ENCODE data around the gene EEF1E1.
A peak's percentile ranks its signal among the peaks of the same experiment; 100 is the strongest.
"Not testable (repeated sequence)": the region's sequence is repeated elsewhere in the genome, so short reads cannot be mapped to it uniquely, and the experiment has no call there.

EEF1E1 gene

DNA sequence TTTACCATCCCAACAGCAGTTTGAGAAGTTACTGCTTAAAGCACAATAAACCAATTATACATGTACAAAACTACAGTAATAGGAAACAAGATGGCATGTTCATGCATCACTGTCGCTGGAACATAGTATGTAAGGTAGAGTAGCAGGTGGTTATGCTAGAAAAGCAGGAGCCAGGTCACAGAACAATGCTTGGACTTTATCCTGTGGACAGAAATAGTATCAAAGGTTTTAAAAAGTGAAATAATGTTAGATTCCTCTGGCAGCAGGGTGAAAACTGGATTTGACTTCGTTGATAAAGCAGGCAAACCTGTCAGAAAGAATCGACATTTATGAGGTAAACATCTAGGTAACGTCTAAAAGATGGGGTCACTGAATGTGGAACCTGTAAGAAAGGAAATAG, 40.6 kb downstream of the EEF1E1 start:
- DNase-seq, result no peak

DNA sequence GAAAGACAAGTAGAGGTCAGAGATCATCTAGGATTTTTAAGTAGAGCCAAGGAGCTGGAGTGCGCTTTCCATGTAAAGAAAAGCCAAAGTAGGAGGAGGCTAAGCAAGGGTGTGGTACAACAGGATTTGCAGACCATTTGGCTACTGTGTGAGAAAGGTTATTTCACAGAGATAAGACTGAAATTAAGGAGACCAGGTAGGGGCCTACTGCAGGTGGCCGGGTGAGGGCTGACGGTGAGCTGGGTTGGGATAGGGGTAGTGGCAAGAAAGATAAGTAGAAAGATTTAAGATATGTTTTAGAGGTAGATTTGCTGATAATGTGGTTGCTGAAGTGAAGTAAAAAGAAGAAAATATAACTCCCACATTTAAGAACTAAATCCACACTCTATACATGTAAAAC, 42.0 kb downstream of the EEF1E1 start:
- DNase-seq, result no peak

DNA sequence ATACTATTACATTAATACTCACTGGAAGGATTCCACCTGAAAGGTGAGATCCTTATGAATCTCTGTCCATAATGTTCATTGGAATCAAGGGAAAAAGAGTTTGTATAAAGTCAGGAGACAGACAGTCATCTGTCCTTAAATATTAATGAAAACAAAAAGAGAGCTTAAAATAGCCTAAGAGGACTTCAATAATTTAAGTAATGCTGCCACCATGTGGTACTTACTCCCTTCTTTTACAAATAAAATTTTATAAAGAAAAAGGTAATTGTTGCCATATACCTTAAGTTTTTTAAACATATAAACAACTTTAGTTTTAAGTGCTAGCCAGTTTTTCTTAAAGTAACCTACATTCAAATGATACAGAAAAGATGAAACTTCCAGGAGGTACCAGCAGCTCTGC, 43.2 kb downstream of the EEF1E1 start:
- peak in 1 of 2 donors; percentile 38 for DNase-seq

DNA sequence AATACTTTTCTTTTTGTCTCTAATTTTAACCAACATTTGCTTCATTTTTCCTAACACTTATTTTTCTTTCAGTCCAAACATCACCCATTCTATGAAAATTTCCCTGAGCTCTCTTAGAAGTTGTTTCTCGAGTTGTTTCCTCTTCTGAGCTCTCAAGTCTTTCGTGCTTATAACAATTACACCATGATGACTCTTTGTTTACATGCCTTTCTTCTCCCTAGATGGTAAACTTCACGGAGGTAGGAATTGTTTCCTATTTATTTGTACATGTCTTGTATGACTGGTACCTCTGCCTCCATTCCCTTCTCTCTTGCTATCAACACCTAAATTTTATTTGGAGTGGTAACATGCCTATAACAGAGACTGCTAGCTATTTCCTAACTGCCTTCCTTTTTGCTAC, 44.6 kb downstream of the EEF1E1 start:
- no peak for DNase-seq

DNA sequence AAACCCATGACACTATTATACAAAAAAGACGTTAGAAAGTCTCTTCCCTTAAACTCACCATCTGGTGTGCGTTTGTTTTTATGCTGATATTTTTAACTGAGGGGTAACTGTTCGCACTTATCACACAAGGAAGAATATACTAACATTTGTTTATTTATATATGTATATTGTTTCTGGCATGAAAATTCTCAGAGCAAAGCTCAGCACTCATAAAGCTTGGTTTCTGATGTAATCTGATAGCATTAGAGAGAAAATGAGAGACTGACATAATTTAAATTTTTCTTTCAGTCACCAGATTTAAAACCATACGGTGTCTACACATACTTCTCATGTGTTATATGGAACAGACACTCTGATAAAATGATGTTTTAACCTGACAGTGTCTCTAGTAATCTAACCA, 45.1 kb downstream of the EEF1E1 start:
- no peak for DNase-seq

DNA sequence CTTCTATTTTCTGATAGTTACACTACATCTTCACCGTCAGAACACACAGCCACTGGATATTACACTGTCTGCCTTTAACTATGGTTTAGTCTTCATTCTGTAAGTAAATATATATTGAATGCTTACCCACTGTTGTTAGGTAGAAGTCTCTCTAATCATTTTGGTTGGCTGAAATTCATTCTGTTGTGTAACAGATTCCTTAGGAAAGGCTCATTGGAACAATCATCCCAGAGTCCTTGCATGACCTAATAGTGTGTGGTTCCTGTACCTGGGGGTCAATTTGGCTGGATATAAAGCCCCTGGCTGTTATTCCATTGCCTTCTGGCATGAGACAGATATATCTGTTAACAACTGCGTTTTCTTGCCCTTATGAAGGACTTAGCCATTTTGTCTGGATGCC, 48.1 kb downstream of the EEF1E1 start:
- DNase-seq, result no peak

DNA sequence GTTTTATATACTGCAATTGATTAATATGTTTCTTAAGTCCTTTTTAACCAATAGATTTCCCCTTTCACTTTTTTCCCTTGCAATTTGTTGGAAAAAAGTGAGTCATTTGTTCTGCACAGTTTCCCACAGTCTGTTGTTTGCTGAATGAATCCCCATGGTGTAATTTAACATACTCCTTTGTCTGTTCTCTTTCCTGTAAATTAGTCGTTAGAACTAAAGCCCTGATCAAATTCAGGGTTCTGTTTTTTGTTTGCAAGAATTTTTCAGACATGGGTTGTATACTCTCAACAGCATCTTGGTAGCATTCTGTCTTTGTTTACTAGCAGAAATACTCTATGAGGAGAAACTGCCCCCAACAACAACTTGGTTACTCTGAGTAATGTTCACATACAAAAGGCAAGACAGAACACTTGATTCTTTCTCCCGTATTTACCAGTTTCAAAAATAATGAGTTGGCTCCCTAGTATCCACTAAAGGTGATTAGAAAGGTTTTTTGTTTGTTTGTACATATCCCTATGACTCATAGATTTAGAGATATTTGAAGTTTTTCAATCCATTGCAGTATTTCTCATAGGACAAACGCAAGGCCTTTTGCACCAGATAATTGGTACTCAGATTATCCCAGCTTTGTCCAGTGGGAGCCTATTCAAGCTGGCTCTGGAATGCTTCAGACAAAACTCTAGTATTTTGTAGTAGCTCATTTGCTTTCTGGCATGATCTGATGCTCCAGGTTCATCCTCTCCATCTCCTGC, 54.6 kb downstream of the EEF1E1 start:
- no peak for DNase-seq

DNA sequence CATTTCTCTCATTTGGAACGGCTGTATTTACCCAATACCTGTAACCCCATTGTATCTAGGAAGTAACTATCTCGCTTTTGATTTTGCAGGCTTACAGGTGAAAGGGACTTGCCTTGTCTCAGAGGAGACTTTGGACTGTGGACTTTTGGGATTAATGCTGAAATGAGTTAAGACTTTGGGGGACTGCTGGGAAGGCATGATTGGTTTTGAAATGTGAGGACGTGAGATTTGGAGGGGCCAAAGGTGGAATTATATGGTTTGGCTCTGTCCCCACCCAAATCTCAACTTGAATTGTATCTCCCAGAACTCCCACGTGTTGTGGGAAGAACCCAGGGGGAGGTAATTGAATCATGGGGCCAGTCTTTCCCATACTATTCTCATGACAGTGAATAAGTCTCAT, 56.6 kb downstream of the EEF1E1 start:
- DNase-seq, result not testable (repeated sequence)

DNA sequence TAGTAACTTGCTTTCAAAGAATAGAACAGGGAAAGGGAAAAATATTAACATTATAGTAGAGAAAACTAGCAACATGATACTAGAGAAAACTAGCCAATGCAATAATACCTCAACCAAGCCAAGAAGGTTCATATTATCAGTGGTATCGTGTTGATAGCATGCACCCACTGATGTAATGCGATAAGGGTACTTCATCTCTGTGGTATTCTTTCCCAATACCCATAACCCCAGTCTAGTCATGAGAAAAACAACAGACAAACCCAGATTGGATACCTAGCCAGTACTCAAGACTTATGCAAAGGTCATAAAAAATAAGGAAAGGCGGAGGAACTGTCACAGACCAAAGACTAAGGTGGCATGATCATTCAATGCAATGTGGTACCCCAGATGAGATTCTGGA, 59.1 kb downstream of the EEF1E1 start:
- no peak for DNase-seq

DNA sequence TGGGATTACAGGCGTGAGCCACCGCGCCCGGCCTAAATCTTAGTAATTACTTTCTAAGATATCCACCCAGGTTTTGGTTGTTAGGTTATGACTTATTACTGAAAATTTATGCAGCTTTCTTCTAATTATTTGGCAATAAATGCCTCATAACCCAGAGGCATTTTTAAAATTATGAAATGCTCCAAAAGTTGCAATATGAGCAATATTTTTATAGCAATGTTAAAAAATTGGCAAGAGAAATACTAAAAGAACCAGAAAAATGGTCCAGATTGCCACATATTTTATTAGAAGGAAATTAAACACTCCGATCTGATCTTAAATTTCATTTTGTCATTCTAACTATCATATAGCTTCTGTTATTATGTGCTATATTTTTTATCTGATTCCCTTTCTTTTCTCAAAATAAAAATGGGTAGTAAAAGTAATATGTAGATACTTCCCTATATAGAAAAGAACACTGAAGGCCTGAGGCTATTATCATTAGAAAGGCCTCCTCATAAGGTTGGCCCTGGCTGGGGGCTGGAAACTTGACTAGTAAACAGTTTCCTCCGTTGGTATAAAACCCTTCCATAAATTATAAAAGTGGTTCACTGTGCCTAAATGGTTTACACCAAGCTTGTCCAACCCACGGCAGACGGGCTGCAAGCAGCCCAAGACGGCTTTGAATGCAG, 60.3 kb downstream of the EEF1E1 start:
- peak; percentile 1 to 38 for DNase-seq

DNA sequence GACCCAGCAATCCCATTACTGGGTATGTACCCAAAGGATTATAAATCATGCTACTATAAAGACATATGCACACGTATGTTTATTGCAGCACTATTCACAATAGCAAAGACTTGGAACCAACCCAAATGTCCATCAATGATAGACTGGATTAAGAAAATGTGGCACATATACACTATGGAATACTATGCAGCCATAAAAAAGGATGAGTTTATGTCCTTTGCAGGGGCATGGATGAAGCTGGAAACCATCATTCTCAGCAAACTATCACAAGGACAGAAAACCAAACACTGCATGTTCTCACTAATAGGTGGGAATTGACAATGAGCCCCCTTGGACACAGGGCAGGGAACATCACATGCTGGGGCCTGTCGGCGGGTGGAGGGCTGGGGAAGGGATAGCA, 68.2 kb downstream of the EEF1E1 start:
- DNase-seq, result not testable (repeated sequence)

DNA sequence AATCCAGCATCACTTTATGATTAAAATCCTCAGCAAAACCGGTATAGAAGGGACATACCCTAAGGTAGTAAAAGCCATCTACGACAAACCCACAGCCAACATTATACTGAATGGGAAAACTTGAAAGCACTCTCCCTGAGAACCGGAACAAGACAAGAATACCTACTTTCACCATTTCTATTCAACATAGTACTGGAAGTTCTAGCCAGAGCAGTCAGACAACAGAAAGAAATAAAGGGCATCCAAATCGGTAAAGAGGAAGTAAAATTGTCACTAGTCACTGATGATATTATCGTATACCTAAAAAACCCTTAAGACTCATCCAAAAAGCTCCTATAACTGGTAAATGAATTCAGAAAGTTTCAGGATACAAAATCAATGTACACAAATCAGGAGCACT, 71.4 kb downstream of the EEF1E1 start:
- no peak for DNase-seq
